Posterior vena cava (tissue), 2 donors: Measurements from ENCODE around the gene MON2. TPM values are rescaled to one million over a fixed set of nuclear protein-coding genes. Genes with fewer than 3 reads are reported as not detected.
"Not testable (repeated sequence)": the region's sequence is repeated elsewhere in the genome, so short reads cannot be mapped to it uniquely, and the experiment has no call there.

Source experiments
- DNase-seq: peaks from one replicate; pipeline ENCODE4 v3.0.0-alpha.2; 2020; ENCODE audit warnings: low spot score
- intact Hi-C, 2 donors: fragments of 100-400 bp; cut with DNase I; formaldehyde crosslinking; loops; one replicate each; pipeline versions ENCODE4 v1.14.1 to v1.14.2; 2022 to 2023
- total RNA-seq, 2 donors: library from RNA; stranded (reverse); fragmentation: NEBNext Ultra II Directional; extraction: Animal tissue kit (Norgen Biotek cat#: 25700); gene quantifications; one replicate each; pipeline ENCODE4 v1.2.1, GENCODE V29; 2021
- donor health status: DM: yes; HTN: yes; CAD: no.
- donor health status: DM: yes; HTN: yes; CAD: no.

MON2 gene
- total RNA-seq, 2 donors from 2014 or later = 53.6 to 59.5 TPM

DNA sequence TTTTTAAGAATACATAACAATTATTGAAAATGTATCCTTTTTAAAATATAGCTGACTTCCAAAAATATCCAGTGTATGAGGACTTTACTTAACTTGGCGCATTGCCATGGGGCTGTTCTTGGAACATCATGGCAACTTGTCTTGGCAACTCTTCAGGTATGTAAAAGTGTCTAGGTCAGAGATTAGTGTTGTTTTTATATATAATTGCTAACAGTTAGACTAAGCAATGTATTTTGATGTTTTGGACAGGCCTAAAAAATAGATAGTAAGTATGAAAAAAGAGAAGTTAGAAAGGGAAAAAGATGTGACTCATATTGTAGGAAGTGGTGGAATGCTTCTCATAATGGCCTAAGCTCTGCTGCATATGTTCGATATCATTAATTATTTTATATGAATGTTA lies 70.9 kb downstream of the MON2 start:
- intact Hi-C loops = no loop called here
- no peak for DNase-seq

DNA sequence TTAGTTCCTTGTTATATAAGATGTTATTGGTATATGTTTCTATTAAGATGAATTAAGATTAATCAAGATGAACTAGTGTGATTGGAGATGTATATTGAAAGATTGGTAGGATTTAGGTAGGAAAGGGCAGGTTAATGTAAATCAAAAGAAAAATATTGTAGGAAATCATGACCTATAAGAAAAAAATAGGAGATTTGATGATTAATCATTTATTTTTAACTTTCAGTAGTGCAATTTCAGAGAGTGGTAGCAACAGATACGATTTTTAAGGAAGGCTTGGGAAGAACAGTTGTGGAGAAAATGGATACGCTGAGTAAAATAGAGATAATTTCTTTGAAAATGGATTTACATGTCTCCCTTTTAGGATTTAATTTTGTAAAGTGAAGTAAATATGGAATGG lies 73.7 kb downstream of the MON2 start:
- DNase-seq = no peak
- intact Hi-C loops = no loop called here

DNA sequence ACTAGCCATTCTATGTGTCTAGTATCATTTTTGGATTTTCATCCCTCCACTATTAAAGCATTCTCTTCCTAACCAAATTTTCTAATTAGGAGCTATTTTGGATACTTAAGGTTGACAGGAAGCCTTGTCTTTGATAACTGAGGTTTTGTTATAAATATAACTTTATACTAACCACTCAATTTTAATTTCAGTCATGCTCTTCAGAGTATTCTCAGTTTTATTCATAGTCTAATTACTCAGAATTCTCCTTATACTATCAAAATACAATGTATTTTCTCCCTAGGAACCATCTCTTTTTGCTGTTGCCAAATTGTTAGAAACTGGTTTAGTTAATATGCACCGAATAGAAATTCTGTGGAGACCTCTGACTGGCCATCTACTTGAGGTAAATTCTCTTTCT lies 76.2 kb downstream of the MON2 start:
- intact Hi-C loops = no loop called here
- no peak for DNase-seq

- intact Hi-C loops = no loop called here
Measured at GRCh38 chr12:62543324-62543723, 76.7 kb downstream of the MON2 start.

GRCh38 chr12:62543741-62544140 lies 77.1 kb downstream of the MON2 start:
- DNase-seq = no peak
- intact Hi-C loops = no loop called here

More at GRCh38 chr12:62543324-62543723, 76.7 kb downstream of the MON2 start:
- DNase-seq = no peak

DNA sequence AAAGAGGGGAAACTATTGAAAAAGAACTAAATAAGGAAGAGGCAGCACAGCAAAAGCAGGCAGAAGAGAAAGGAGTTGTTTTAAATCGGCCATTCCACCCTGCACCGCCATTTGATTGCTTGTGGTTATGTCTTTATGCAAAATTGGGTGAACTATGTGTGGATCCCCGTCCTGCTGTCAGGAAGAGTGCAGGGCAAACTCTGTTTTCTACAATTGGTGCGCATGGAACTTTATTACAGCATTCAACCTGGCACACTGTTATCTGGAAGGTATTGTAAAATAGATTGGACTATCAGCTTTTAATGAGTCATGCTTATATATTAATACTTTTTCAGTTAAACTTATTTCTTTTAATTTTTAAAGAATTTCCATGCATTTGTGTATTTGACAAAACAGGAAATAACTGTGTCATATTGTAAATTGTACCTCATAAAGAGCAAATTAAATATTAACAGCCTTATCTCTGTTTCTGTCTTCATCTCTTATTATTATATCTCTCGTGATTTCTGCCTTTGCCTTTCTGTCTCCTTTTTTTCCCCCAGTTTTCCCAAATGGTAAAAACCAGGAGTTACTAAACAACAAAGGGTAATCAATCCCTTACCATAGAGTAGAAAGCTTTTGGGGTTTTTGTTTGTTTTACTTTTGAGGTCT lies 86.4 kb downstream of the MON2 start:
- no peak for DNase-seq
- intact Hi-C loops = no loop called here

DNA sequence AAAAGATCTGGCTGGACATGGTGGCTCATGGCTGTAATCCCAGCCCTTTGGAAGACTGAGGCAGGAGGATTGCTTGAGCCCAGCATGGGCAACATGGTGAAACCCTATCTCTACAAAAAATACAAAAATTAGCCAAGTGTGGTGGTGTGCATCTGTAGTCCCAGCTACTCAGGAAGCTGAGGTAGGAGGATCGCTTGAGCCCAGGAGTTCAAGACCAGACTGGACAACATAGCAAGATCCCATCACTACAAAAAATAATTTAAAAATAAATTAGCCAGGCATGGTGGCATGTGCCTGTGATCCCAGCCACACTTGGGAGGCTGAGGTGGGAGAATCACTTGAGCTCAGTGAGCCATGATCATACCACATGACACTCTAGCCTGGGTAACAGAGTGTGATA lies 92.7 kb downstream of the MON2 start:
- not testable (repeated sequence) for DNase-seq
- intact Hi-C loops = loop anchor here in 1 of 2 donors (5.0 kb wide), 1 partner anchor 1523 kb away; no protein-coding TSS in a partner anchor

DNA sequence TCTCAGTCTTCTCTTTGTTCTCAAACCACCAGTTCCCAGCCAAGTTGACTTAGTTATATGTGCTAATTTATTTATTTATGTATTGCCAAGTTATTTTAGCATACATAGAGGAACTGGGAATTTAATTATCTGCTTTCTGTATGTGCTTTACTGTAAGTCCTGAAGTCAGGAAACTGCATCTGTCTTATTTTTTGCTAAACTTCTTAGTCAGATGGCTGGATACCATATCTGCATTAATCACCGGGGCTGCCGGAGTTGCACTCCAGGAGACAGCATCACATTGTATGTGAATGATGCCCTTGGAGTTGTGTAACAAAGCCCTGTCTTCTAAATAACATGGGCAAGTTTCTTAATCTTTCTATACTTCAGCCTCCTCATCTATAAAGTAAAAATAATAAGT lies 96.2 kb downstream of the MON2 start:
- DNase-seq = no peak
- intact Hi-C loops = no loop called here

- no peak for DNase-seq
- intact Hi-C loops = no loop called here
Measured at GRCh38 chr12:62575036-62575435, 108.4 kb downstream of the MON2 start.

DNA sequence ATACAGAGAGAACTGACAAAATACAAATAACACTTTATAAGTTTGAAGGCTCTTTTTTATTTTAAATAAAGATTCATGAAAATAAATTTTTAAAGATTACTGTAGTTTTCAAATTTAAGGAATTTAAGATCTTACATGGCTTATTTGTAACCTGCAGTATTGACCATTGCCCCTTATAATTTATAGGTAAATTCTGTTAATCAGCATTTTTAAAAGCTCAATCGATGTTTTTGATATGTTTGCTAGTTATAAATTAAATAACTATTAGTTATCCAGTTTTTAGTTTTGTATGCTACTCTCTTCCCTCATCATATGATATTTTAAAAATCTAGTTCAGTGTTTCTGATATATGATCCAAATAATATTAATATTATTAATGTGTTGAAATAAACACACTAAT lies 109.9 kb downstream of the MON2 start:
- intact Hi-C loops = no loop called here
- no peak for DNase-seq

DNA sequence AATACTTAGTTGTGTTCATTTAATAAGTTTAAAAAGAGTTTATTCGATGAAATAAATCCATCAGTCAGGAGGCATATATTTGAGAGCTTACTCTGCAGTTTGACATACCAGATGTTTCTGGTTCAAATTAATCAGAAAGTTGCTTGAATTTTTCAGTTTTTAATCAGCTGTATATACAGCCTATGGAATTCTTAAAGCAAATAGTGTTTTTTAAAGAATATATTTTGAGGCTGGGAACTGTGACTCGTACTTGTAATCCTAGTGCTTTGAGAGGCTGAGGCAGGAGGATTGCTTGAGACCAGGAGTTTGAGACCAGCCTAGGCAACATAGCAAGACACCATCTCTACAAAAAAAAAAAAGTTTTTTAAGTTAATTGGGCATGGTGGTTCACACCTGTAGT lies 112.1 kb downstream of the MON2 start:
- DNase-seq = no peak
- intact Hi-C loops = no loop called here

- intact Hi-C loops = loop anchor here in 1 of 2 donors (2.0 kb wide), 1 partner anchor 217 kb away; no protein-coding TSS in a partner anchor
- DNase-seq = no peak
Measured at GRCh38 chr12:62581288-62582064, 114.8 kb downstream of the MON2 start.

GRCh38 chr12:62582065-62582366 lies 115.4 kb downstream of the MON2 start:
- no peak for DNase-seq
- intact Hi-C loops = loop anchor here in 1 of 2 donors (2.0 kb wide), 1 partner anchor 217 kb away; no protein-coding TSS in a partner anchor

GRCh38 chr12:62584619-62585018 lies 118.0 kb downstream of the MON2 start:
- intact Hi-C loops = loop anchor here in 1 of 2 donors (5.0 kb wide), 1 partner anchor 213 kb away; no protein-coding TSS in a partner anchor
- no peak for DNase-seq

- intact Hi-C loops = loop anchor here in 1 of 2 donors (5.0 kb wide), 1 partner anchor 210 kb away; no protein-coding TSS in a partner anchor
Measured at GRCh38 chr12:62586850-62587249, 120.2 kb downstream of the MON2 start.

DNA sequence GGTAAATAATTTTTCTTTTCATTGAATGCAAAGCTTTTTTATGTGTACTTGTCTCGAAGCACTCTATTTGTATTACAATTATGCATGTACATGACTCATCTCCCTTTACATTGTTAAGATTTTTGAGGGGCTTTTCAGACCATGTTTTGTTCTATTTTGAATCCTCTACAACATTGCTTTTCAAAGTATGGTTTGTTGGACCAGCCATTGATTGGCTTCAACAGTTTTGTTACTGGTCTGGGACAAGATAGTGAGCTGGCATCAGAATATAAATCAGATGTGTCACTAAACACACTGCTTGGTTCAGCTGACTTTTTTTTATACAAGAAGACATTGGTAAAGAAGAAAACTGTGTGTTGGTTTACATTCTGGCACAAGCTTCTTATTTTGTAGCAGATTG lies 122.3 kb downstream of the MON2 start:
- DNase-seq = no peak
- intact Hi-C loops = loop anchor here in 1 of 2 donors (5.0 kb wide), 1 partner anchor 208 kb away; no protein-coding TSS in a partner anchor

More at GRCh38 chr12:62586850-62587249, 120.2 kb downstream of the MON2 start:
- DNase-seq = no peak

- DNase-seq = no peak
- intact Hi-C loops = no loop called here
Measured at GRCh38 chr12:62597253-62597652, 130.6 kb downstream of the MON2 start.

DNA sequence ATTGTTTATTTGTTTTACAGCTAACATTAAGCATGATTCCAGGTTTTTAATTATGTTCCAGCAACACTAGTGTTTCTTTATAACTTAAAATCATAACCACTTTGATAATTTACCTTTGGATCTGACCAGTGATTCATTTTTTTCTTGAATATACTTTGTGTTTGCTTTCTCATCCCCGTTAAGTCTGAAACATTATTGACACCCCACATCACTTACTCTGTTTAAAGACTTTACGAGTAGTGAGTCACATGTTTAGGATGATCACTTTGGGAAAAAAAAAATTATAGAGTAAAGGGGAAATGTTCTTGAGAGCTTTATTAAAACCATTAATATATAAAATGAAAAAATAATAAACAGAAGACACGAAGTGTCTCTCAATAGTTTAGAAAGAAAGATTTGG lies 132.2 kb downstream of the MON2 start:
- DNase-seq = no peak
- intact Hi-C loops = no loop called here

DNA sequence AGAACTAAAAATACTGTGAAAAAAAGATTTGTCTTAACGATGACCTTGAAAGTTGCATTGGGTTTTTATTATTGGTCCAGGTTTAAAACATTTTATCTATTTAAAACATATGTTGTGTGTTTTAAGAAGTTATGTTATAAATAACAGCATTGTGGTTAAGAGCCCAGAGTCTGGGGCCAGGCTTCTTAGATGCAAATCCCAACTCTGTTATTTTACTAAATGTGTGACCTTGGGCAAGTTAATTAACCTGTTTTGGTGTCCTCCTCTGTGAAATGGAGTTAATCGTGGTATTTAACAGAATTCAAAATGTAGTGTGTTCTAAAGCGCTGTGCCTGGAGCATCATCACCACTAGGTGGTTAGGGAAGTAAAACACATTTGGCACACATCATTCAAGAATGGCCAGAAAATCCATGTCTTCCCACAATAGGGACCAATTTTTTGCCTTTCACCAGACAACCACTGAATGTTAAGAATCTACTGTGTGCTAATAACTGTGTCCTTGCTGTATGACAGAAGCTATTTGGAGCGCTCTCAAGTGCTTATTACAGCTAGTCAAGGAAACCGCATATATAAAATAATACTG lies 133.3 kb downstream of the MON2 start:
- intact Hi-C loops = loop anchor here in 1 of 2 donors (5.0 to 10.0 kb wide), 2 partner anchors 125 to 192 kb away; no protein-coding TSS in a partner anchor
- DNase-seq = no peak

DNA sequence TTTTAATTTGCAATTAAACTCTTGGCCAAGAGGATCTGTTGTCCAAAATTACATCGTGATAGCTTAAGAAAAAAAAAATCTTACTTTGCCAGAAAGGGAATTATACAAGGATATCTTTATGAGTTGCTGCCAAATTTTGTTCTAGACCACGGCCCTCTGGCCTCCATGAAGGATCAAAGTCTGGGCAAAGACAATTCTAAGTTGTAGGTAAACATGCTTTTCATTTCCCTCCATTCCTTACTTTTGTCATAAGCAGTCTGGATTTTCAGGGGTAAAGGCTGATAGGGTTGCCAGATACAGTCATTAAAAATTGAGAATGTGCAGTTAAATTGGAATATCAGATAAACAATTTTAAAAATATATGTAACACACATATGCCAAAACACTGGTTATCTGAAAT lies 135.1 kb downstream of the MON2 start:
- DNase-seq = no peak
- intact Hi-C loops = loop anchor here in 1 of 2 donors (5.0 to 10.0 kb wide), 2 partner anchors 123 to 191 kb away; no protein-coding TSS in a partner anchor
